Trophoblast cell (in vitro differentiated cells and primary cell): ENCODE measurements around the gene LRMDA.

Source experiments
- DNase-seq, 2 donors: peaks; one replicate each; pipeline ENCODE4 v3.0.0-alpha.2; 2016
- H2AFZ ChIP-seq: 2 replicates; pipeline ENCODE4 v1.6.1; 2013; ENCODE audit warnings: low read length, moderate library complexity, mild to moderate bottlenecking; ENCODE audit not compliant: insufficient read depth, poor library complexity
- H2AK5ac ChIP-seq: 2 replicates; pipeline ENCODE4 v1.6.1; 2013; ENCODE audit warnings: mild to moderate bottlenecking, low read length
- H2BK120ac ChIP-seq: 2 replicates; pipeline ENCODE4 v1.6.1; 2013; ENCODE audit warnings: low read length, mild to moderate bottlenecking, moderate library complexity; ENCODE audit not compliant: insufficient read depth, poor library complexity
- H2BK12ac ChIP-seq: 2 replicates; pipeline ENCODE4 v1.6.1; 2013; ENCODE audit warnings: mild to moderate bottlenecking, low read length, moderate library complexity
- H2BK5ac ChIP-seq: 2 replicates; pipeline ENCODE4 v1.6.1; 2013; ENCODE audit warnings: low read length, low read depth, moderate library complexity, mild to moderate bottlenecking; ENCODE audit not compliant: poor library complexity
- H3K14ac ChIP-seq: 2 replicates; pipeline ENCODE4 v1.6.1; 2013; ENCODE audit warnings: mild to moderate bottlenecking, low read length
- H3K18ac ChIP-seq: 2 replicates; pipeline ENCODE4 v1.6.1; 2013; ENCODE audit warnings: mild to moderate bottlenecking, low read length
- H3K23ac ChIP-seq: 2 replicates; pipeline ENCODE4 v1.6.1; 2013; ENCODE audit warnings: low read length
- H3K27ac ChIP-seq: 2 replicates; pipeline ENCODE4 v1.5.1; 2013; ENCODE audit warnings: low read depth, mild to moderate bottlenecking, inconsistent platforms, low read length, moderate library complexity
- H3K27me3 ChIP-seq: 2 replicates; pipeline ENCODE4 v1.6.1; 2013; ENCODE audit warnings: inconsistent platforms, mild to moderate bottlenecking, low read length, moderate library complexity; ENCODE audit not compliant: insufficient read depth
- H3K36me3 ChIP-seq, 2 experiments: 1 replicate in 1 of 2; 2 replicates in 1 of 2; pipeline ENCODE4 v1.6.1; 2013; ENCODE audit warnings: low read length in 2 of 2, mild to moderate bottlenecking in 2 of 2, moderate library complexity in 1 of 2; ENCODE audit not compliant: insufficient read depth in 2 of 2, control insufficient read depth in 1 of 2
- H3K4ac ChIP-seq: 2 replicates; pipeline ENCODE4 v1.6.1; 2013; ENCODE audit warnings: low read depth, mild to moderate bottlenecking, low read length, moderate library complexity
- H3K4me1 ChIP-seq, 2 experiments: 1 replicate in 1 of 2; 2 replicates in 1 of 2; pipeline ENCODE4 v1.6.1; 2013; ENCODE audit warnings: low read length in 2 of 2, mild to moderate bottlenecking in 2 of 2, moderate library complexity in 1 of 2; ENCODE audit not compliant: insufficient read depth in 2 of 2, control insufficient read depth in 1 of 2
- H3K4me2 ChIP-seq: 2 replicates; pipeline ENCODE4 v1.6.1; 2013; ENCODE audit warnings: inconsistent platforms, mild to moderate bottlenecking, low read length, moderate library complexity
- H3K4me3 ChIP-seq: 2 replicates; pipeline ENCODE4 v1.5.1; 2013; ENCODE audit warnings: mild to moderate bottlenecking, low read depth, low read length, inconsistent platforms
- H3K79me1 ChIP-seq: one replicate; pipeline ENCODE4 v1.6.1; 2013; ENCODE audit warnings: low read length
- H3K79me2 ChIP-seq: 2 replicates; pipeline ENCODE4 v1.6.1; 2013; ENCODE audit warnings: low read length, mild to moderate bottlenecking; ENCODE audit not compliant: control insufficient read depth, insufficient read depth, poor library complexity
- H3K9ac ChIP-seq: 2 replicates; pipeline ENCODE4 v1.6.1; 2013; ENCODE audit warnings: mild to moderate bottlenecking, low read length
- H3K9me3 ChIP-seq: 2 replicates; pipeline ENCODE4 v1.6.1; 2013; ENCODE audit warnings: low read depth, mild to moderate bottlenecking, control low read depth, inconsistent platforms, low read length; ENCODE audit not compliant: insufficient read depth
- H4K12ac ChIP-seq: 2 replicates; pipeline ENCODE4 v1.6.1; 2013; ENCODE audit warnings: low read depth, mild to moderate bottlenecking, low read length, moderate library complexity
- H4K8ac ChIP-seq: 2 replicates; pipeline ENCODE4 v1.6.1; 2013; ENCODE audit warnings: low read depth, mild to moderate bottlenecking, low read length, moderate library complexity
- H4K91ac ChIP-seq: one replicate; pipeline ENCODE4 v1.6.1; 2013; ENCODE audit warnings: low read depth, mild to moderate bottlenecking, low read length, moderate library complexity
- WGBS: extraction: QIAGEN DNeasy Blood & Tissue Kit; methylation state at CpG from one replicate; pipeline ENCODE4 v1.1.7; 2013; ENCODE audit warnings: missing lambda C conversion rate; ENCODE audit not compliant: insufficient read length, insufficient coverage; ENCODE audit errors: extremely low coverage; 5-methylcytosine and 5-hydroxymethylcytosine counted together

Gene LRMDA

GRCh38 chr10:76299501-76299900, 868.1 kb downstream of the LRMDA start:
- WGBS: no CpG with 5 or more reads among the region's 4 CpGs
- no peak overlapping the region for H3K4ac ChIP-seq
- H3K23ac ChIP-seq: no peak overlapping the region
- H3K27ac ChIP-seq: peak overlapping the region; percentile 55
- H3K79me1 ChIP-seq: peaks cover 23% of the 10 kb centered on the region
- no peak overlapping the region for H2BK5ac ChIP-seq
- no peak overlapping the region for H3K18ac ChIP-seq
- H3K36me3 ChIP-seq: no peaks in the 10 kb centered on the region
- H3K9me3 ChIP-seq: no peaks in the 10 kb centered on the region
- no peaks in the 10 kb centered on the region for H3K27me3 ChIP-seq
- H3K4me1 ChIP-seq: peaks cover 5 to 23% of the 10 kb centered on the region in 2 experiments
- no peak overlapping the region for H2BK120ac ChIP-seq
- no peak overlapping the region for H4K12ac ChIP-seq
- H3K14ac ChIP-seq: no peak overlapping the region
- H3K9ac ChIP-seq: no peak overlapping the region
- DNase-seq: peak; percentile 63 to 70
- H3K79me2 ChIP-seq: no peaks in the 10 kb centered on the region
- no peak overlapping the region for H4K8ac ChIP-seq
- no peak overlapping the region for H3K4me3 ChIP-seq
- no peak overlapping the region for H2AFZ ChIP-seq
- no peak overlapping the region for H2AK5ac ChIP-seq
- H3K4me2 ChIP-seq: no peak overlapping the region
- H4K91ac ChIP-seq: no peak overlapping the region
- no peak overlapping the region for H2BK12ac ChIP-seq

- H2BK5ac ChIP-seq: no peak overlapping the region
- no peak overlapping the region for H3K27ac ChIP-seq
- H2AFZ ChIP-seq: no peak overlapping the region
- no peak for DNase-seq
- no peaks in the 10 kb centered on the region for H3K9me3 ChIP-seq
- H3K4me3 ChIP-seq: no peak overlapping the region
- H3K79me2 ChIP-seq: no peaks in the 10 kb centered on the region
- no peaks in the 10 kb centered on the region for H3K36me3 ChIP-seq
- H3K79me1 ChIP-seq: peaks cover 23% of the 10 kb centered on the region
- WGBS: no CpG with 5 or more reads among the region's 4 CpGs
- H3K4me1 ChIP-seq: peaks cover 5 to 23% of the 10 kb centered on the region in 2 experiments
- H3K4ac ChIP-seq: no peak overlapping the region
- H3K23ac ChIP-seq: no peak overlapping the region
- no peak overlapping the region for H3K4me2 ChIP-seq
- no peak overlapping the region for H2BK12ac ChIP-seq
- H2BK120ac ChIP-seq: peak overlapping the region; percentile 83
- no peak overlapping the region for H3K18ac ChIP-seq
- H3K9ac ChIP-seq: no peak overlapping the region
- H4K12ac ChIP-seq: no peak overlapping the region
- no peak overlapping the region for H2AK5ac ChIP-seq
- H4K8ac ChIP-seq: no peak overlapping the region
- H4K91ac ChIP-seq: peak overlapping the region; percentile 61
- H3K14ac ChIP-seq: no peak overlapping the region
- H3K27me3 ChIP-seq: no peaks in the 10 kb centered on the region
Observed at GRCh38 chr10:76301211-76301610, 869.8 kb downstream of the LRMDA start.

DNA sequence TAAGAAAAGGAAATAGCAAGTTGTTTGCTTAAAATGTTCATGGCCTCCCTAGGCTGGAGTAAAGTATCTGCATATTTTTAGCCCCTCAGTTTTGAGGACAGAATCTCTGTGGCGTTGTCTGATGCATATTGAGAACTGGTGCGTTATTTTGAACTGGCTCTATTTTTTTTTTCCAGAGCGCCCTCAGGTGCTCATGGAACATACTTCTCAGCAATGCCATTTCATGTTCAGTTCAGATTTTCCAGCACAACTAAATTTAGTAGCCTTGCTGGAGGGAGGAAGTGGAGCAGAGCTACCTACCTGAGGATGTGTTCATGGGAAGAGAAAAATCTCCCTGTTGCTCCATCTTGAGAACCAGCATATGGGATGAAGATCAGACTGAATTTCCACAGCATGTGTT, 870.5 kb downstream of the LRMDA start:
- peak overlapping the region; percentile 9 for H4K91ac ChIP-seq
- H2AFZ ChIP-seq: no peak overlapping the region
- H3K4me1 ChIP-seq: peaks cover 5 to 23% of the 10 kb centered on the region in 2 experiments
- no peak overlapping the region for H4K12ac ChIP-seq
- peaks cover 20% of the 10 kb centered on the region for H3K79me1 ChIP-seq
- H3K4me2 ChIP-seq: no peak overlapping the region
- no peak for DNase-seq
- H2AK5ac ChIP-seq: no peak overlapping the region
- H3K18ac ChIP-seq: no peak overlapping the region
- H3K36me3 ChIP-seq: no peaks in the 10 kb centered on the region
- no peak overlapping the region for H3K4me3 ChIP-seq
- peak overlapping the region; percentile 12 for H2BK12ac ChIP-seq
- no peaks in the 10 kb centered on the region for H3K79me2 ChIP-seq
- H3K27ac ChIP-seq: peak overlapping the region; percentile 47
- H3K9me3 ChIP-seq: no peaks in the 10 kb centered on the region
- H3K4ac ChIP-seq: no peak overlapping the region
- no peaks in the 10 kb centered on the region for H3K27me3 ChIP-seq
- H2BK120ac ChIP-seq: peak overlapping the region; percentile 14
- no peak overlapping the region for H3K9ac ChIP-seq
- peak overlapping the region; percentile 5 for H2BK5ac ChIP-seq
- WGBS: no CpG with 5 or more reads among the region's 3 CpGs
- H3K14ac ChIP-seq: no peak overlapping the region
- H3K23ac ChIP-seq: no peak overlapping the region
- no peak overlapping the region for H4K8ac ChIP-seq

- Histone ChIP-seq H2BK120ac (peak overlapping the region; percentile 14), H3K27ac (peak overlapping the region; percentile 47), H3K9ac (no peak overlapping the region), H3K4me1 (peaks cover 3 to 18% of the 10 kb centered on the region in 2 experiments), H4K8ac (no peak overlapping the region), H3K18ac (no peak overlapping the region), H3K4me2 (no peak overlapping the region), H2AFZ (no peak overlapping the region), H3K79me2 (no peaks in the 10 kb centered on the region), H2BK5ac (peak overlapping the region; percentile 5), H3K4ac (no peak overlapping the region), H3K27me3 (no peaks in the 10 kb centered on the region), H2BK12ac (peak overlapping the region; percentile 12), H3K4me3 (no peak overlapping the region), H3K23ac (no peak overlapping the region), H4K12ac (no peak overlapping the region), H2AK5ac (no peak overlapping the region), H3K36me3 (no peaks in the 10 kb centered on the region), H3K9me3 (no peaks in the 10 kb centered on the region), H4K91ac (peak overlapping the region; percentile 9), H3K14ac (no peak overlapping the region), H3K79me1 (peaks cover 17% of the 10 kb centered on the region)
- no CpG with 5 or more reads among the region's 1 CpG for WGBS
- no peak for DNase-seq
Observed at GRCh38 chr10:76302481-76302880, 871.1 kb downstream of the LRMDA start.
